ENCODE measurements around the gene SLC31A1.

The SLC31A1 gene

DNA sequence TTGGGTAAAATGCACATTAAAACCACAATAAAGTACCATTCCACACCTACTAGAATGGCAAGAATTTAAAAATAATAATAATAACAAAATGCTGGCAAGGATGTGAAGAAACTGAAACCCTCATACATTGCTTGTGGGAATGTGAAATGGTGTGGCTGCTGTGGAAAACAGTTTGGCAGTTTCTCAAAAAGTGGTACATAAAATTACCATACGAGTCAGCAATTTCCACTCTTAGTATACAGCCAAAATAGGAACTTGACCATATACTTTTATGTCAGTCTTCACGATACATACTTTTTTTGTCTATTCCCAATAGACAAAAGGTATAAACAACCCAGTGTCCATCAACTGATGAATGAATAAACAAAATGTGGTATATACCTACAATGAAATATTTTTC, 15.9 kb upstream of the SLC31A1 start:
- no peak for ATAC-seq
- TF ChIP-seq SNAI2 (CRISPR knock-in tag; IDR thresholded peaks at IDR 0.05) = no peak
- TF ChIP-seq, protein P1, sequence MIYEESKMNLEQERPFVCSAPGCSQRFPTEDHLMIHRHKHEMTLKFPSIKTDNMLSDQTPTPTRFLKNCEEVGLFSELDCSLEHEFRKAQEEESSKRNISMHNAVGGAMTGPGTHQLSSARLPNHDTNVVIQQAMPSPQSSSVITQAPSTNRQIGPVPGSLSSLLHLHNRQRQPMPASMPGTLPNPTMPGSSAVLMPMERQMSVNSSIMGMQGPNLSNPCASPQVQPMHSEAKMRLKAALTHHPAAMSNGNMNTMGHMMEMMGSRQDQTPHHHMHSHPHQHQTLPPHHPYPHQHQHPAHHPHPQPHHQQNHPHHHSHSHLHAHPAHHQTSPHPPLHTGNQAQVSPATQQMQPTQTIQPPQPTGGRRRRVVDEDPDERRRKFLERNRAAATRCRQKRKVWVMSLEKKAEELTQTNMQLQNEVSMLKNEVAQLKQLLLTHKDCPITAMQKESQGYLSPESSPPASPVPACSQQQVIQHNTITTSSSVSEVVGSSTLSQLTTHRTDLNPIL (CRISPR knock-in tag; IDR thresholded peaks at IDR 0.05; ENCODE audit: low read depth) = no peak
- TF ChIP-seq GLIS3 (CRISPR knock-in tag; IDR thresholded peaks at IDR 0.05) = no peak
- TF ChIP-seq ZNF70 (CRISPR knock-in tag; IDR thresholded peaks at IDR 0.05) = no peak

DNA sequence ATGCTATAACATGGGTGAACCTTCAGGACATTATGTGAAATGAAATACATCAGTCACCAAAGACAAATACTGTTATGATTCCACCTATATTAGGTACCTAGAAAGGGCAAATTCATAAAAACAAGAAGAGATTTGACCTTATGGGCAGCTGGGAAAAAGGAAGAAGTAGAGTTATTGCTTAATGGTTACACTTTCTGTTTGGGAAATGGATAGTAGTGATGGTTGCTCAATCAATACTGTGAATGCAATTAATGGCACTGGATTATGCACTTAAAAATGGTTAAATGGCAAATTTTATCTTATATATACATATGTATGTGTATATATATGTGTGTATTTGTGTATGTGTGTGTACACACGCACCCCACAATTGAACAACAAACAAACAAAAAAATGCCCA, 15.5 kb upstream of the SLC31A1 start:
- TF ChIP-seq ZNF70 (CRISPR knock-in tag; IDR thresholded peaks at IDR 0.05) (no peak), POU6F1 (CRISPR knock-in tag; IDR thresholded peaks at IDR 0.05; ENCODE audit: borderline replicate concordance, low read depth) (no peak), CSDC2 (CRISPR knock-in tag; IDR thresholded peaks at IDR 0.05) (no peak), PATZ1 (CRISPR knock-in tag; IDR thresholded peaks at IDR 0.05; ENCODE audit: borderline replicate concordance) (no peak), ZNF8 (CRISPR knock-in tag; IDR thresholded peaks at IDR 0.05) (no peak), PPARA (CRISPR knock-in tag; IDR thresholded peaks at IDR 0.05; ENCODE audit: borderline replicate concordance) (no peak), OSR1 (CRISPR knock-in tag; IDR thresholded peaks at IDR 0.05) (no peak), GLIS3 (CRISPR knock-in tag; IDR thresholded peaks at IDR 0.05) (no peak), RARB (CRISPR knock-in tag; IDR thresholded peaks at IDR 0.05) (no peak), ZNF565 (CRISPR knock-in tag; conservative IDR thresholded peaks at IDR 0.05; ENCODE audit: low read depth) (no peak)

GRCh38 chr9:113210815-113211214, 10.5 kb upstream of the SLC31A1 start:
- ATAC-seq = no peak

More for the DNA sequence above, 15.5 kb upstream of the SLC31A1 start:
- no peak for ATAC-seq

DNA sequence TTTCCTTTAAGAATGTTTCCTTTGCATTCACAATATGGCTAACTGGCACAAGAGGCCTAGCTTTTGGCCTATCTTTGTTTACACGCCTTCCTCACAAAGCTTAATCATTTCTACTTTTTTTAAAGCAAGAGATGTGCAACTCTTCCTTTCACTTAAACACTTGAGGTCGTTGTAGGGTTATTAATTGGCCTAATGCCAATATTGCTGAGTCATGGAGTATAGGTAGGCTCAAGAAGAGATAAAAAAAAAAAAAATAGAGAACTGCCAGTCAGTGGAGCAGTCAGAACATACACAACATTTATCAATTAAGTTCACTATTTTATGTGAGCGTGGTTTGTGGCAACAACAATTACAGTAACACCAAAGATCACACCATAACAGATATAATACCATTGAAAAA, 6.2 kb upstream of the SLC31A1 start:
- no peak for ATAC-seq
- TF ChIP-seq ZNF70 (CRISPR knock-in tag; IDR thresholded peaks at IDR 0.05) (no peak), TOX (CRISPR knock-in tag; IDR thresholded peaks at IDR 0.05; ENCODE audit: borderline replicate concordance) (no peak), POU6F1 (CRISPR knock-in tag; IDR thresholded peaks at IDR 0.05; ENCODE audit: borderline replicate concordance, low read depth) (no peak), SNAI2 (CRISPR knock-in tag; IDR thresholded peaks at IDR 0.05) (no peak)

More at GRCh38 chr9:113210815-113211214, 10.5 kb upstream of the SLC31A1 start:
- TF ChIP-seq, protein P2, sequence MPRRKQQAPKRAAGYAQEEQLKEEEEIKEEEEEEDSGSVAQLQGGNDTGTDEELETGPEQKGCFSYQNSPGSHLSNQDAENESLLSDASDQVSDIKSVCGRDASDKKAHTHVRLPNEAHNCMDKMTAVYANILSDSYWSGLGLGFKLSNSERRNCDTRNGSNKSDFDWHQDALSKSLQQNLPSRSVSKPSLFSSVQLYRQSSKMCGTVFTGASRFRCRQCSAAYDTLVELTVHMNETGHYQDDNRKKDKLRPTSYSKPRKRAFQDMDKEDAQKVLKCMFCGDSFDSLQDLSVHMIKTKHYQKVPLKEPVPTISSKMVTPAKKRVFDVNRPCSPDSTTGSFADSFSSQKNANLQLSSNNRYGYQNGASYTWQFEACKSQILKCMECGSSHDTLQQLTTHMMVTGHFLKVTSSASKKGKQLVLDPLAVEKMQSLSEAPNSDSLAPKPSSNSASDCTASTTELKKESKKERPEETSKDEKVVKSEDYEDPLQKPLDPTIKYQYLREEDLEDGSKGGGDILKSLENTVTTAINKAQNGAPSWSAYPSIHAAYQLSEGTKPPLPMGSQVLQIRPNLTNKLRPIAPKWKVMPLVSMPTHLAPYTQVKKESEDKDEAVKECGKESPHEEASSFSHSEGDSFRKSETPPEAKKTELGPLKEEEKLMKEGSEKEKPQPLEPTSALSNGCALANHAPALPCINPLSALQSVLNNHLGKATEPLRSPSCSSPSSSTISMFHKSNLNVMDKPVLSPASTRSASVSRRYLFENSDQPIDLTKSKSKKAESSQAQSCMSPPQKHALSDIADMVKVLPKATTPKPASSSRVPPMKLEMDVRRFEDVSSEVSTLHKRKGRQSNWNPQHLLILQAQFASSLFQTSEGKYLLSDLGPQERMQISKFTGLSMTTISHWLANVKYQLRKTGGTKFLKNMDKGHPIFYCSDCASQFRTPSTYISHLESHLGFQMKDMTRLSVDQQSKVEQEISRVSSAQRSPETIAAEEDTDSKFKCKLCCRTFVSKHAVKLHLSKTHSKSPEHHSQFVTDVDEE (CRISPR knock-in tag; IDR thresholded peaks at IDR 0.05) = no peak
- TF ChIP-seq ZFP3 (CRISPR knock-in tag; IDR thresholded peaks at IDR 0.05) (no peak), SNAI2 (CRISPR knock-in tag; IDR thresholded peaks at IDR 0.05) (no peak), POU6F1 (CRISPR knock-in tag; IDR thresholded peaks at IDR 0.05; ENCODE audit: borderline replicate concordance, low read depth) (no peak)
